Fibroblast of mammary gland (primary cell): Measurements from ENCODE around the gene BCL2L15.

Experiments
- DNase-seq: peaks from one replicate; pipeline ENCODE4 v3.0.0-alpha.2; 2010; ENCODE audit warnings: low read depth
- H3K4me3 ChIP-seq: 2 replicates; pipeline ENCODE4 v1.5.1; 2011; ENCODE audit warnings: low read depth, mild to moderate bottlenecking, low read length, moderate library complexity; ENCODE audit not compliant: control insufficient read depth
- CTCF ChIP-seq: conservative IDR thresholded peaks from 2 replicates; pipeline ENCODE4 v1.5.1; 2011; ENCODE audit warnings: low read depth, low read length, inconsistent platforms; ENCODE audit not compliant: control insufficient read depth, insufficient read depth

The BCL2L15 gene

GRCh38 chr1:113887402-113888175 is at the start of gene BCL2L15:
Gene BCL2L15 (minus strand): TSS chr1:113887581. CDS start chr1:113887375, 206 bp downstream.
- no peak within 1 kb of the TSS for H3K4me3 ChIP-seq
- DNase-seq, result no peak
- TF ChIP-seq CTCF, result no peak

- no peak for TF ChIP-seq CTCF
- DNase-seq, result peak; percentile 23
- H3K4me3 ChIP-seq, result no peak overlapping the region
These were observed 49.8 kb upstream of the BCL2L15 start for GRCh38 chr1:113937146-113937545.

- no peak for DNase-seq
- TF ChIP-seq CTCF, result no peak
- H3K4me3 ChIP-seq, result no peak overlapping the region
These were observed 48.6 kb upstream of the BCL2L15 start for GRCh38 chr1:113935970-113936369.

GRCh38 chr1:113935176-113935575 is 47.8 kb upstream of the BCL2L15 start:
- H3K4me3 ChIP-seq, result no peak overlapping the region
- no peak for DNase-seq
- no peak for TF ChIP-seq CTCF

GRCh38 chr1:113934511-113935055 is 47.2 kb upstream of the BCL2L15 start:
- TF ChIP-seq CTCF, result no peak
- H3K4me3 ChIP-seq, result no peak overlapping the region
- DNase-seq, result no peak

GRCh38 chr1:113934006-113934405 is 46.6 kb upstream of the BCL2L15 start:
- H3K4me3 ChIP-seq, result no peak overlapping the region
- TF ChIP-seq CTCF, result no peak

More at GRCh38 chr1:113934006-113934405, 46.6 kb upstream of the BCL2L15 start:
- no peak for DNase-seq
